HepG2 (cell line): ENCODE results near the gene DHRS4L2.
"Not testable (repeated sequence)": the region's sequence is repeated elsewhere in the genome, so short reads cannot be mapped to it uniquely, and the experiment has no call there.

Experiments used
- ETV6 ChIP-seq: sonication (generic); formaldehyde crosslinking; conservative IDR thresholded peaks from 2 replicates; pipeline ENCODE4 v1.4.0; 2020; ENCODE audit warnings: missing genetic modification reagents
- NCOA1 ChIP-seq: sonication (generic); formaldehyde crosslinking; IDR thresholded peaks from 2 replicates; pipeline ENCODE4 v1.9.0; 2021; ENCODE audit warnings: missing genetic modification reagents
- PLSCR1 ChIP-seq: sonication (generic); formaldehyde crosslinking; IDR thresholded peaks from 2 replicates; pipeline ENCODE4 v1.5.0; 2020; ENCODE audit warnings: missing genetic modification reagents, mild to moderate bottlenecking, borderline replicate concordance
- SMC3 ChIP-seq: IDR thresholded peaks from 2 replicates; pipeline ENCODE4 v1.6.1; 2011; ENCODE audit warnings: low read length, improper control_type of control experiment
- SOX5 ChIP-seq: IDR thresholded peaks from 2 replicates; pipeline ENCODE4 v1.6.1; 2016; ENCODE audit warnings: borderline replicate concordance
- TAF1 ChIP-seq: sonication (generic); formaldehyde crosslinking; IDR thresholded peaks from 2 replicates; pipeline ENCODE4 v1.4.0; 2020; ENCODE audit warnings: missing genetic modification reagents
- TFDP1 ChIP-seq: IDR thresholded peaks from 2 replicates; pipeline ENCODE4 v1.6.1; 2016; ENCODE audit warnings: missing compliant biosample characterization, missing genetic modification reagents, borderline replicate concordance
- ZNF598 ChIP-seq: sonication (generic); formaldehyde crosslinking; IDR thresholded peaks from 2 replicates; pipeline ENCODE4 v1.5.1; 2020; ENCODE audit warnings: mild to moderate bottlenecking, missing genetic modification reagents, borderline replicate concordance

GRCh38 chr14:24015745-24016144 lies 27.0 kb downstream of the DHRS4L2 start:
- TF ChIP-seq SOX5 (CRISPR knock-in tag); TFDP1 (CRISPR knock-in tag); PLSCR1 (CRISPR knock-in tag); ZNF598 (CRISPR knock-in tag); ETV6 (CRISPR knock-in tag); TAF1; NCOA1 (CRISPR knock-in tag); SMC3: not testable (repeated sequence)
